ENCODE data around the gene CBFA2T2.
A peak's percentile ranks its signal among the peaks of the same experiment; 100 is the strongest.

CBFA2T2 gene

DNA sequence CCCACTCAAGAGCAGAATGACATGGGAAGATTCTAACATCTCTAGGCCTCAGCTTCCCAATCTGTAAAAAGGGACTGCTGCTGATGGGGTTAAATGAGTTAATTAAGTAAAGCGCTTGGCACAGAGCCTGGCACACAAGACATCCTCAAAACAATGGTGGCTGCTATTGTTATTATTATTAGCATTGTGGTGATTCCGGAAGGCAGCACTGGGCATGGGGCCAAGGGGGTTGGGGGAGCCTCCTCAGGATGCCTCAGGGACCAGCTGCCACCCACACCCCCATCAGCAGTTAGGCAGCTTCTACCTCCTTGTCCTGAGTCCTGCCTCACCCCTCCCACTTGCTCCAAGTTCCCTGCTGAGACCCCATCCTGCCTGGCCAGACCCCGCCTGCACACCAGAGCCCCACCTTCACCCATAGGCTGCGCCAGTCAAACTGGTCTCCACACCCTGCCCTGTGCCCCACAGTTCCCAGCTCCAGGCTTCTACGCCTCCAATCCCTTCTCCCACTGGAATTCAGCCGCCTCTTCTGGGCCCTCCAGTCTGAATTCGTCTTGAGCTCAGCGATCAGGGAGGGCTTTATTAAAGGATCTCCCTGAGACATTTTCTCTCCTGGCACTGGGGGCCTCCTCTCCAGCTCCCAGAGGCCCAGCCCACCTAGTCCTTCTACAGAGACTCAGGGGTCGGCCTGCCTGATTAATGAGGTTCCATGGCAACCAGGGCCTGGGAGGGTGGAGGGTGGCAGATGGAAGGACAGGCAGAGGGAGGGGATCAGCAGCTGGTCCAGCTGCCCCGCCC, 194.8 kb downstream of the CBFA2T2 start:
- Histone ChIP-seq H3K4me1 (ENCODE audit: control extremely low read depth in 1 of 4, control insufficient read depth in 4 of 4, insufficient read depth in 4 of 4, low read length in 3 of 4) (peaks cover 0 to 48% (median 21%) of the 10 kb centered on the region in 4 experiments), H3K9me3 (ENCODE audit: control extremely low read depth in 1 of 5, control insufficient read depth in 4 of 5, insufficient read depth in 2 of 5, low read depth in 1 of 5, low read length in 4 of 5) (no peaks in the 10 kb centered on the region), H3K27ac (ENCODE audit: insufficient read depth in 1 of 2, low read depth in 1 of 2, low read length in 2 of 2, poor library complexity in 1 of 2, severe bottlenecking in 2 of 2) (peak overlapping the region in 1 of 2 experiments; percentile 46), H3K36me3 (ENCODE audit: control insufficient read depth in 4 of 4, insufficient read depth in 4 of 4, low read length in 3 of 4) (peaks cover 0 to 28% (median 4%) of the 10 kb centered on the region in 4 experiments), H3K27me3 (replicated peaks in 2 of 5; ENCODE audit: control insufficient read depth in 4 of 5, insufficient read depth in 5 of 5, low read length in 4 of 5) (no peaks in the 10 kb centered on the region), H3K4me3 (ENCODE audit: control insufficient read depth in 1 of 7, extremely low read depth in 1 of 7, insufficient read depth in 4 of 7, low read depth in 2 of 7, low read length in 6 of 7) (peak overlapping the region in 5 of 7 experiments; percentile 53 to 89 (median 74))
- ChIA-PET POLR2A (no interaction called here), CTCF (interaction anchor here (0.7 to 2.6 kb wide), 6 partner anchors 9 to 231 kb away, joined by 3 to 7 read pairs (median 3); partner anchors contain the start of gene ACTL10)
- 75% methylated on average over 8 of the region's 10 CpGs for WGBS (ENCODE audit: insufficient coverage)
- peak in 2 of 3 donors; percentile 31 for DNase-seq

- ChIA-PET CTCF (interaction anchor here (0.7 to 2.6 kb wide), 6 partner anchors 10 to 232 kb away, joined by 3 to 7 read pairs (median 3); partner anchors contain the start of gene ACTL10), POLR2A (no interaction called here)
- Histone ChIP-seq H3K4me3 (ENCODE audit: control insufficient read depth in 1 of 7, extremely low read depth in 1 of 7, insufficient read depth in 4 of 7, low read depth in 2 of 7, low read length in 6 of 7) (peak overlapping the region; percentile 31 to 89 (median 71)), H3K27ac (ENCODE audit: insufficient read depth in 1 of 2, low read depth in 1 of 2, low read length in 2 of 2, poor library complexity in 1 of 2, severe bottlenecking in 2 of 2) (peak overlapping the region in 1 of 2 experiments; percentile 46), H3K36me3 (ENCODE audit: control insufficient read depth in 4 of 4, insufficient read depth in 4 of 4, low read length in 3 of 4) (peaks cover 0 to 20% (median 2%) of the 10 kb centered on the region in 4 experiments), H3K4me1 (ENCODE audit: control extremely low read depth in 1 of 4, control insufficient read depth in 4 of 4, insufficient read depth in 4 of 4, low read length in 3 of 4) (peaks cover 0 to 55% (median 25%) of the 10 kb centered on the region in 4 experiments), H3K27me3 (replicated peaks in 2 of 5; ENCODE audit: control insufficient read depth in 4 of 5, insufficient read depth in 5 of 5, low read length in 4 of 5) (no peaks in the 10 kb centered on the region), H3K9me3 (ENCODE audit: control extremely low read depth in 1 of 5, control insufficient read depth in 4 of 5, insufficient read depth in 2 of 5, low read depth in 1 of 5, low read length in 4 of 5) (no peaks in the 10 kb centered on the region)
- 4% methylated on average over 27 of the region's 53 CpGs for WGBS (ENCODE audit: insufficient coverage)
- peak in 2 of 3 donors; percentile 49 to 51 for DNase-seq
Observed at GRCh38 chr20:33685328-33686099, 195.6 kb downstream of the CBFA2T2 start.

DNA sequence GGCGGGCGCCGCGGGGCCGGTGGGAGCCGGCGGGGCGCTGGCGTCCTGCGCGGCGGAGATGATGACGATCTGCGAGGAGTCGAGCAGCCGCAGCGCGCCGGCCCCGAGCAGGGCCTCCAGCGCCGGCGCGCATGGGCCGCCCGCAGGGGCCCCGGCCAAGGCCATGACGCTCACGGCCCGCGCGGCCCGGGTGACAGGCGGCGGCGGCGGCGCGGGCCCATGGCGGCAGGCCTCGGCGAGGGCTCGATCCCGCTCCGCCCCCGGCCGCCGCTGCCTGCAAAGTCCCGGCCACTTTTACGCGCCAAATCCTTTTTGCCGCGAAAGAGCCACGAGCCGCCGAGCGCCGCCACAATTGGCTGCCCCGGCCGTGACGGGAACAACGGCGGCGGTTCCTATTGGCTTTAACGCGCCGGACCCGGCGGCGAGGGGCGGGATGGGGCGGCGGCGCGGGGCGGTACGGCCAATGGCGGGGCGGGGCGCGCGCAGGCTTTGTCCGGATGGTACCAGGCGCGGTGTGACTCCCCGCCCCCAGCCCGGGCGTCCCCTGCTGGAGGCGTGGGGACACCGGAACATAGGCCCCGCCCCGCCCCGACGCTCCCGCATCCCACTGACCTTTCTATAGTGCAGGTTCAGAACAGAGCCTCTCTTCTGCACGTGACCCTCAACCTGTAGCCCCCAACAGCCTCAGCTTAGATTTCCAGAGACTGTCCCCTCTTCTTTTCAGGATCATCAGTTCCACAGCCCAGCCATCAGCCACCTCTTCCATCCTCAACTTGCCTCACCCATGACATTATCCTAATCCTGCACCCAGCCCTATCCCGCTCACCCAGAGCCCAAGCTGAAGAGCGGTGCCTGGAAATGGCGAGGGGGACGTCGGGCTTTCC, 196.4 kb downstream of the CBFA2T2 start, which contains the start of gene E2F1:
Gene E2F1 (minus strand): TSS at position 286 of the 884 bp plus-strand sequence. CDS start 121 bp downstream, at position 165.
- ChIA-PET POLR2A (interaction anchor here (0.5 kb wide), 1 partner anchor 11 kb away, joined by 3 read pairs; no protein-coding TSS in a partner anchor), CTCF (interaction anchor here (0.8 to 2.6 kb wide), 4 partner anchors 10 to 124 kb away, joined by 3 to 8 read pairs (median 5); partner anchors contain the start of gene ACTL10)
- peaks cover 0 to 13% (median 2%) of the 10 kb centered on the region in 4 experiments for H3K36me3 ChIP-seq (ENCODE audit: control insufficient read depth in 4 of 4, insufficient read depth in 4 of 4, low read length in 3 of 4)
- H3K27ac ChIP-seq (ENCODE audit: insufficient read depth in 1 of 2, low read depth in 1 of 2, low read length in 2 of 2, poor library complexity in 1 of 2, severe bottlenecking in 2 of 2) = peak within 1 kb of the TSS in 1 of 2 experiments; percentile 46
- DNase-seq = peak; percentile 91 to 94 (median 93)
- peaks cover 0 to 55% (median 26%) of the 10 kb centered on the region in 4 experiments for H3K4me1 ChIP-seq (ENCODE audit: control extremely low read depth in 1 of 4, control insufficient read depth in 4 of 4, insufficient read depth in 4 of 4, low read length in 3 of 4)
- H3K9me3 ChIP-seq (ENCODE audit: control extremely low read depth in 1 of 5, control insufficient read depth in 4 of 5, insufficient read depth in 2 of 5, low read depth in 1 of 5, low read length in 4 of 5) = no peaks in the 10 kb centered on the region
- 2% methylated on average over 93 of the region's 101 CpGs for WGBS (ENCODE audit: insufficient coverage)
- H3K4me3 ChIP-seq (ENCODE audit: control insufficient read depth in 1 of 7, extremely low read depth in 1 of 7, insufficient read depth in 4 of 7, low read depth in 2 of 7, low read length in 6 of 7) = peak within 1 kb of the TSS; percentile 31 to 89 (median 71)
- no peaks in the 10 kb centered on the region for H3K27me3 ChIP-seq (replicated peaks in 2 of 5; ENCODE audit: control insufficient read depth in 4 of 5, insufficient read depth in 5 of 5, low read length in 4 of 5)

- peak overlapping the region in 1 of 2 experiments; percentile 14 for H3K27ac ChIP-seq (ENCODE audit: insufficient read depth in 1 of 2, low read depth in 1 of 2, low read length in 2 of 2, poor library complexity in 1 of 2, severe bottlenecking in 2 of 2)
- 85% methylated on average over 10 of the region's 14 CpGs for WGBS (ENCODE audit: insufficient coverage)
- DNase-seq = no peak
- POLR2A ChIA-PET = interaction anchor here (0.5 kb wide), 1 partner anchor 10 kb away, joined by 3 read pairs; no protein-coding TSS in a partner anchor
- peaks cover 0 to 55% (median 26%) of the 10 kb centered on the region in 4 experiments for H3K4me1 ChIP-seq (ENCODE audit: control extremely low read depth in 1 of 4, control insufficient read depth in 4 of 4, insufficient read depth in 4 of 4, low read length in 3 of 4)
- peaks cover 0 to 7% (median 2%) of the 10 kb centered on the region in 4 experiments for H3K36me3 ChIP-seq (ENCODE audit: control insufficient read depth in 4 of 4, insufficient read depth in 4 of 4, low read length in 3 of 4)
- H3K4me3 ChIP-seq (ENCODE audit: control insufficient read depth in 1 of 7, extremely low read depth in 1 of 7, insufficient read depth in 4 of 7, low read depth in 2 of 7, low read length in 6 of 7) = peak overlapping the region in 5 of 7 experiments; percentile 40 to 75 (median 58)
- CTCF ChIA-PET = interaction anchor here (0.9 to 1.9 kb wide), 2 partner anchors 20 to 123 kb away, joined by 3 to 8 read pairs; partner anchors contain the start of gene ACTL10
- no peaks in the 10 kb centered on the region for H3K27me3 ChIP-seq (replicated peaks in 2 of 5; ENCODE audit: control insufficient read depth in 4 of 5, insufficient read depth in 5 of 5, low read length in 4 of 5)
- no peaks in the 10 kb centered on the region for H3K9me3 ChIP-seq (ENCODE audit: control extremely low read depth in 1 of 5, control insufficient read depth in 4 of 5, insufficient read depth in 2 of 5, low read depth in 1 of 5, low read length in 4 of 5)
Observed at GRCh38 chr20:33686984-33687366, 197.1 kb downstream of the CBFA2T2 start.

DNA sequence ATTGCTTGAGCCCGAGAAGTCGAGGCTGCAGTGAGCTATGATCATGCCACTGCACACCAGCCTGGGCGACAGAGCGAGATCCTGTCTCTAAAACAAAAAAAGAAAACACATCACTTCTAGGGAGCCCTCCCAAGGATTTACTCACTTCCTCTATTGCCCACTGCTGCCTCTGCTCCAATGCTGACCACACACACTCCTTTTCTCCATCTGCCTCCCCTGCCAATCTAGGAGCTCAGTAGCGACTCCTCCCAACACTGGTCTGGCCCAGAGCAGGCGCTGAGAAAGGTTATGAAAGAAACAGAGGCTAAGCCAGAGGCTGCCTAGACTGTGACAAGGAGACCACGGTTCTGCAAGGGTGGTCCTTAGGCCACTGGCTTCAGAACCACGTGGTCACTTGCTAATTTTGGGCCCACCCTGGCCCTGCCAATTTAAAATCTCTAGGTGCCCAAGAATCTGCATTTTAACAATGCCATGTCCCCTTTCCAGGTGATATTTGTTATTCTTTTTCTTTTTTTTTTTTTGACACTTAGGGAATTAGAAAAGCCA, 197.5 kb downstream of the CBFA2T2 start:
- POLR2A ChIA-PET = no interaction called here

More for the DNA sequence above, 197.5 kb downstream of the CBFA2T2 start:
- CTCF ChIA-PET = interaction anchor here (0.9 to 1.9 kb wide), 3 partner anchors 20 to 288 kb away, joined by 3 to 8 read pairs (median 3); partner anchors contain the start of gene ACTL10
- H3K4me3 ChIP-seq (ENCODE audit: control insufficient read depth in 1 of 7, extremely low read depth in 1 of 7, insufficient read depth in 4 of 7, low read depth in 2 of 7, low read length in 6 of 7) = no peak overlapping the region
- peak in 2 of 3 donors; percentile 41 to 46 for DNase-seq
- no peak overlapping the region for H3K27ac ChIP-seq (ENCODE audit: insufficient read depth in 1 of 2, low read depth in 1 of 2, low read length in 2 of 2, poor library complexity in 1 of 2, severe bottlenecking in 2 of 2)
- no peaks in the 10 kb centered on the region for H3K9me3 ChIP-seq (ENCODE audit: control extremely low read depth in 1 of 5, control insufficient read depth in 4 of 5, insufficient read depth in 2 of 5, low read depth in 1 of 5, low read length in 4 of 5)
- peaks cover 0 to 5% (median 1%) of the 10 kb centered on the region in 4 experiments for H3K36me3 ChIP-seq (ENCODE audit: control insufficient read depth in 4 of 4, insufficient read depth in 4 of 4, low read length in 3 of 4)
- 82% methylated on average over 8 of the region's 8 CpGs for WGBS (ENCODE audit: insufficient coverage)
- peaks cover 0 to 55% (median 26%) of the 10 kb centered on the region in 4 experiments for H3K4me1 ChIP-seq (ENCODE audit: control extremely low read depth in 1 of 4, control insufficient read depth in 4 of 4, insufficient read depth in 4 of 4, low read length in 3 of 4)
- no peaks in the 10 kb centered on the region for H3K27me3 ChIP-seq (replicated peaks in 2 of 5; ENCODE audit: control insufficient read depth in 4 of 5, insufficient read depth in 5 of 5, low read length in 4 of 5)
